Measurements from ENCODE around the gene RNASE11.

The RNASE11 gene

GRCh38 chr14:20546877-20547276 lies 40.9 kb downstream of the RNASE11 start:
- Mint-ChIP-seq H3K9me3 (no peaks in the 10 kb centered on the region), H3K4me1 (no peaks in the 10 kb centered on the region), H3K36me3 (no peaks in the 10 kb centered on the region), H3K27ac (no peak overlapping the region), H3K27me3 (peaks cover 29% of the 10 kb centered on the region), H3K4me3 (no peak overlapping the region)
- no peak for ATAC-seq

DNA sequence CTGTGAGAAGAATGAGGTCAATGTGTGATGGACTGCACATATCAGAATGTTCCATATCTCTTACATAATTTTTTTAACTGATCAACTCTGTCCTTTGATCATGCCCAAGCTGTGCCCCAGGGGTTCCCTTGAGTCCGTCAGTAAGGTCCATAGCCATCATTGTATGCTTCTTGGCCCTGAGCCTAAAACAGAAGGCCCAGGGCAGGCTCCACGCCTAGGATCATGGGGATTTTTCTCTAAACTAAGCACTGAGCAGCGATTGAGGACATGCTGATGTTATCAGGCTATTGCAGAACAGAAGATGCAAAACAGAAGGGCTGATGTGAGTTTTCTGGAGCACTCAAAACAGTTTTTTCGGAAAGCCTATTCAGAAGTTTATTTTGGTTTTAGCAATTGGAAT lies 47.9 kb downstream of the RNASE11 start:
- ATAC-seq, result no peak
- no peaks in the 10 kb centered on the region for H3K9me3 Mint-ChIP-seq
- H3K27ac Mint-ChIP-seq, result no peak overlapping the region
- H3K4me1 Mint-ChIP-seq, result no peaks in the 10 kb centered on the region
- H3K36me3 Mint-ChIP-seq, result no peaks in the 10 kb centered on the region
- peaks cover 6% of the 10 kb centered on the region for H3K27me3 Mint-ChIP-seq
- no peak overlapping the region for H3K4me3 Mint-ChIP-seq

All from stimulated activated memory B cell treated with anti-CD40 and anti-IgM and Interleukin-4, amounts not matched to agents 10 μg/mL and 1 μg/mL and 100 μg/mL, for 72 hours (primary cell).